Bronchial epithelial cell (primary cell): ENCODE results near the gene ITPK1. TPM values are rescaled to one million over a fixed set of nuclear protein-coding genes. Genes with fewer than 3 reads are reported as not detected.

Source experiments
- DNase-seq: peaks from one replicate; pipeline ENCODE4 v3.0.0-alpha.2; 2010; ENCODE audit warnings: low read depth
- FAIRE-seq: peaks from 2 replicates; lab custom pipeline; 2011; peaks lifted over from hg19 to GRCh38; lab: Jason Lieb, UNC
- H3K27me3 ChIP-seq: 2 replicates; pipeline ENCODE4 v1.5.1; 2011; ENCODE audit warnings: low read length; ENCODE audit not compliant: control insufficient read depth, insufficient read depth
- H3K36me3 ChIP-seq: 2 replicates; pipeline ENCODE4 v1.5.1; 2011; ENCODE audit warnings: low read length; ENCODE audit not compliant: control insufficient read depth, insufficient read depth
- H3K4me3 ChIP-seq: 2 replicates; pipeline ENCODE4 v1.5.1; 2011; ENCODE audit warnings: mild to moderate bottlenecking, low read depth, low read length, control low read depth
- total RNA-seq: library from RNA; depleted of rRNA; stranded (reverse); fragments of >200 nt; gene quantifications from 2 replicates; pipeline ENCODE4 v1.2.1, GENCODE V29; 2014
- TF ChIP-seq, protein P1 (sequence below): IDR thresholded peaks from 2 replicates; pipeline ENCODE4 v1.5.1; 2011; ENCODE audit warnings: mild to moderate bottlenecking, moderate library complexity, low read length, control low read depth, inconsistent platforms; ENCODE audit not compliant: insufficient read depth, severe bottlenecking

ITPK1 gene
- total RNA-seq, 1 donor from 2014 or later = 39.8 TPM

DNA sequence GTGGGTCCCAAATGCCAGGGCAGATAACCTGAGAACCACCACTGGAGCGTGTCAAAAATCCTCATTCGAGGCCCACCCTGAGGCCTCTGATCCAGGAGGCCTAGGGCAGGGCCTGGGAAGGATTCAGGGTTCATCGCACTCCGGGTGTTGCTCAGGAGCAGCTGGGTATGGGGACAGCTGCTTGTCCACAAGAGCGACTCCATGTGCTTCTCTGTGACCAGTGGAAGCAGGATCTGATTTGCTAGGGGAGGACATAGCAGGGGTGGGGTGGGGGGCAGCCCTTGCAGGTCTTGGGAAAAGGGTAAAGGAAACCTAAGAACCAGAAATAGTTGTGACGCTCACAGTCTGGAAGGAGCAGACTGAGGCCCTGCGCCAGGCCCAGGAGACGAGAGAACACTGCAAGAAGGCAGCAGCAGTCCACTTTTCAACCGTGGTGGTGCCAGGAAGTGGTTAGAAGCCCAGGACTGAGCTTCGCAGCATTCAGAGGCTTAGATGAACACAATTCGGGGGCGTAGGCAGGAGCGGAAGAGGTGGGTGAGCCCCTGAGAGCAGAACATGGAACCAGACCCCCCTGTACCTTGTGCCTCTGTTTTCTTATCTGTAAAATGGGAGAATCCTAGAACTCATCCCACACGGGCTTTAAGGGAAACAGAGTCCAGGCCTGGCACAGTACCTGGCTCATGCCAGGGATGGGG, 33.7 kb downstream of the ITPK1 start:
- Histone ChIP-seq H3K36me3 (peaks cover 3% of the 10 kb centered on the region), H3K27me3 (no peaks in the 10 kb centered on the region), H3K4me3 (no peak overlapping the region)
- DNase-seq (no peak), FAIRE-seq (no peak)
- TF ChIP-seq, protein P1, sequence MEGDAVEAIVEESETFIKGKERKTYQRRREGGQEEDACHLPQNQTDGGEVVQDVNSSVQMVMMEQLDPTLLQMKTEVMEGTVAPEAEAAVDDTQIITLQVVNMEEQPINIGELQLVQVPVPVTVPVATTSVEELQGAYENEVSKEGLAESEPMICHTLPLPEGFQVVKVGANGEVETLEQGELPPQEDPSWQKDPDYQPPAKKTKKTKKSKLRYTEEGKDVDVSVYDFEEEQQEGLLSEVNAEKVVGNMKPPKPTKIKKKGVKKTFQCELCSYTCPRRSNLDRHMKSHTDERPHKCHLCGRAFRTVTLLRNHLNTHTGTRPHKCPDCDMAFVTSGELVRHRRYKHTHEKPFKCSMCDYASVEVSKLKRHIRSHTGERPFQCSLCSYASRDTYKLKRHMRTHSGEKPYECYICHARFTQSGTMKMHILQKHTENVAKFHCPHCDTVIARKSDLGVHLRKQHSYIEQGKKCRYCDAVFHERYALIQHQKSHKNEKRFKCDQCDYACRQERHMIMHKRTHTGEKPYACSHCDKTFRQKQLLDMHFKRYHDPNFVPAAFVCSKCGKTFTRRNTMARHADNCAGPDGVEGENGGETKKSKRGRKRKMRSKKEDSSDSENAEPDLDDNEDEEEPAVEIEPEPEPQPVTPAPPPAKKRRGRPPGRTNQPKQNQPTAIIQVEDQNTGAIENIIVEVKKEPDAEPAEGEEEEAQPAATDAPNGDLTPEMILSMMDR = no peak

GRCh38 chr14:93079865-93080403, 35.8 kb downstream of the ITPK1 start:
- Histone ChIP-seq H3K36me3 (peaks cover 6% of the 10 kb centered on the region), H3K4me3 (no peak overlapping the region), H3K27me3 (no peaks in the 10 kb centered on the region)
- FAIRE-seq (no peak), DNase-seq (no peak)
- TF ChIP-seq, protein P1 = no peak

- H3K36me3 ChIP-seq = peaks cover 6% of the 10 kb centered on the region
- H3K27me3 ChIP-seq = no peaks in the 10 kb centered on the region
- FAIRE-seq (no peak), DNase-seq (no peak)
- no peak overlapping the region for H3K4me3 ChIP-seq
- TF ChIP-seq, protein P1 = no peak
Observed at GRCh38 chr14:93079321-93079720, 36.4 kb downstream of the ITPK1 start.

DNA sequence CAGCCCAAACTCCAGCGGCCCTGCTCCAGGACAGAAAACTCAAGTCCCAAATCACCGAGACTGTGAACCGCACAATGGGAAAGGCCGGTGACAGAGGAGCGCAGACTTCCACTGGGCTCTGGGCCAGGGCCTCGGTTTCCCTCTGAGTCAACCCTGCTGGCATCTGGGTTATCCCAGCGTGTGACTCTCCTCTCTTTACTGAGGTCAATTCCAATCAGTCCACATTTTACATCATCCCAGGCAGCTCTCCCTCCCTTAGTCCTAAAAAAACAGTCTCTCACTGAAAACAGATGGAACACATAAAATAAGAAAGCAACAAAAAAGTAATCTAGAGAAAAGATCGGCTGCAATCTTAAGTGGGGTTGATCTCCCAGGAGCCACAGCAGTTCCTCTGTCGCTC, 36.9 kb downstream of the ITPK1 start:
- Histone ChIP-seq H3K27me3 (no peaks in the 10 kb centered on the region), H3K4me3 (no peak overlapping the region), H3K36me3 (peaks cover 6% of the 10 kb centered on the region)
- FAIRE-seq = no peak
- TF ChIP-seq, protein P1 = no peak
- DNase-seq = no peak

- FAIRE-seq (no peak), DNase-seq (no peak)
- no peaks in the 10 kb centered on the region for H3K27me3 ChIP-seq
- TF ChIP-seq, protein P1 = no peak
- H3K36me3 ChIP-seq = peaks cover 9% of the 10 kb centered on the region
- no peak overlapping the region for H3K4me3 ChIP-seq
Observed at GRCh38 chr14:93076755-93077154, 39.0 kb downstream of the ITPK1 start.
